Hepatocyte (in vitro differentiated cells): ENCODE data around the gene GORASP1. TPM values are rescaled to one million over a fixed set of nuclear protein-coding genes. Genes with fewer than 3 reads are reported as not detected.

Experiments
- DNase-seq: peaks from one replicate; pipeline ENCODE4 v3.0.0-alpha.2; 2016; ENCODE audit warnings: low spot score
- H2AFZ ChIP-seq: fragments of 200-600 bp; sonication (generic); 2 replicates; pipeline ENCODE4 v1.6.0; 2016; ENCODE audit warnings: antibody characterized with exemption, mild to moderate bottlenecking
- H3K27ac ChIP-seq: fragments of 200-600 bp; sonication (generic); 2 replicates; pipeline ENCODE4 v1.5.1; 2016; ENCODE audit warnings: mild to moderate bottlenecking
- H3K27me3 ChIP-seq: fragments of 200-600 bp; sonication (generic); 2 replicates; pipeline ENCODE4 v1.6.1; 2016
- H3K36me3 ChIP-seq: fragments of 200-600 bp; sonication (generic); replicated peaks from 2 replicates; pipeline ENCODE4 v1.5.1; 2016; ENCODE audit warnings: low read depth; ENCODE audit not compliant: insufficient read depth
- H3K4me1 ChIP-seq: fragments of 200-600 bp; sonication (generic); 2 replicates; pipeline ENCODE4 v1.5.1; 2016; ENCODE audit warnings: mild to moderate bottlenecking, moderate library complexity; ENCODE audit not compliant: insufficient read depth
- H3K4me2 ChIP-seq: fragments of 200-600 bp; sonication (generic); 2 replicates; pipeline ENCODE4 v1.6.0; 2016
- H3K4me3 ChIP-seq: fragments of 200-600 bp; sonication (generic); 2 replicates; pipeline ENCODE4 v1.5.1; 2016; ENCODE audit warnings: mild to moderate bottlenecking
- H3K79me2 ChIP-seq: fragments of 200-600 bp; sonication (generic); 2 replicates; pipeline ENCODE4 v1.6.0; 2017; ENCODE audit warnings: mild to moderate bottlenecking
- H3K9me2 ChIP-seq: fragments of 200-600 bp; sonication (generic); replicated peaks from 2 replicates; pipeline ENCODE4 v1.6.0; 2017; ENCODE audit warnings: mild to moderate bottlenecking; ENCODE audit not compliant: insufficient read depth
- H3K9me3 ChIP-seq: fragments of 200-600 bp; sonication (generic); 2 replicates; pipeline ENCODE4 v1.5.1; 2016; ENCODE audit warnings: low read depth, mild to moderate bottlenecking
- H4K20me1 ChIP-seq: fragments of 200-600 bp; sonication (generic); 2 replicates; pipeline ENCODE4 v1.6.0; 2016; ENCODE audit warnings: mild to moderate bottlenecking; ENCODE audit not compliant: insufficient read depth, poor library complexity, severe bottlenecking
- EZH2 ChIP-seq: fragments of 200-600 bp; sonication (generic); IDR thresholded peaks from 2 replicates; pipeline ENCODE4 v1.6.1; 2016; ENCODE audit warnings: antibody characterized with exemption, mild to moderate bottlenecking, borderline replicate concordance
- EZH2phosphoT487 ChIP-seq: fragments of 200-600 bp; sonication (generic); IDR thresholded peaks from one replicate; pipeline ENCODE4 v1.6.1; 2018; ENCODE audit warnings: antibody characterized with exemption, mild to moderate bottlenecking, low read depth, moderate library complexity; ENCODE audit not compliant: unreplicated experiment, severe bottlenecking
- WGBS: methylation state at CpG from one replicate; pipeline ENCODE4 v1.1.6; 2016; ENCODE audit warnings: low lambda C conversion rate; ENCODE audit errors: missing lambda C conversion rate; 5-methylcytosine and 5-hydroxymethylcytosine counted together
- polyA plus RNA-seq: library from polyadenylated mRNA; unstranded; fragments of >200 nt; fragmentation: Nextera tagmentation; extraction: Ambion mirVana; gene quantifications from 2 replicates; pipeline ENCODE4 v1.2.1, GENCODE V29; 2016
- total RNA-seq: library from RNA; depleted of rRNA; stranded (reverse); fragments of >200 nt; gene quantifications from 2 replicates; pipeline ENCODE4 v1.2.3, GENCODE V29; 2014
- TF ChIP-seq, protein P1 (sequence below): fragments of 200-600 bp; sonication (generic); IDR thresholded peaks from 2 replicates; pipeline ENCODE4 v1.5.1; 2016; ENCODE audit warnings: antibody characterized with exemption, mild to moderate bottlenecking; ENCODE audit not compliant: poor library complexity

Gene GORASP1
- total and polyA plus RNA-seq, 2 experiments from 2014 or later = 48.6 to 49.0 TPM

DNA sequence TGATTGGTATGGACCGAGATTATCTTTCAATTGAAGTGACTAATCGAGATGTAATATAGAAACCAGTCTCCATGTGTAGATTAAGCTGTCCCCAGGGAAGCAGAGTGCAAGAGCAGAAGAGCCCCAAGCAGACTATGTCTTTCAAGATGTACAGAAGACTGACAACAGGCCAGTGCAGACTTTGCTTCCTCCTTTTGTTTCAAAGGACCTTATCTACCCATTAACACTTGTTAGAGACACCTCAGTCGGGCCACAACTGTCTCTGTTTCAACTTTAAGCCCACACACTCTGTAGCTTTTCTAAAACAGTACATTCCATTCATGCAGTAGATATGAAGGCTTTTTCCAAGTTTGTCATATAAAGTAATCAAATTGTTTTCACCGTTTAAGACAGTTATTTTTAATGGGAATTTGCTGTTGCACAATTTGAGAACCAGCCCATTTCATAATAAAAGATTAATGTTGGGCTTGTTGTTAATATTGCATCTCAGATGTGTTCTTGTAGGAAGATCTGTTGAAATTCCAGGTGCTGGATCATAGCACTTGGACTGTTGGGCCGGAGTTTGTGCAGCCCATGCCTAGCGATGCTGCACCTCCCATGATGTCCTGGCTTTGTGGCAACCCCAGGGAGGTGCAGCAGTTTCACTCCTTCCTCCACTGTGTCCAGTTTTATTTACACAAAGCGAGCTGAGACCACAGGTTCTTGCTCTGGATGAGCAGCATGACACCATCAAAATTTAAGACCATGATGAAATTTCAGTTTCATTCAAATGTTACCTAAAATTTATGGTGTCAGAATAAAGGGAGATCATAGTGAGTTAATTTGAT, 12.4 kb downstream of the GORASP1 start:
- Histone ChIP-seq H3K9me2 (no peaks in the 10 kb centered on the region), H3K4me2 (no peak overlapping the region), H2AFZ (no peak overlapping the region), H3K27ac (no peak overlapping the region), H3K4me1 (no peaks in the 10 kb centered on the region), H3K9me3 (no peaks in the 10 kb centered on the region), H3K4me3 (no peak overlapping the region), H4K20me1 (no peaks in the 10 kb centered on the region), H3K27me3 (no peaks in the 10 kb centered on the region), H3K36me3 (no peaks in the 10 kb centered on the region), H3K79me2 (no peaks in the 10 kb centered on the region)
- DNase-seq = no peak
- WGBS = 85% methylated on average over 7 of the region's 7 CpGs
- no peak for TF ChIP-seq EZH2phosphoT487
- TF ChIP-seq, protein P1, sequence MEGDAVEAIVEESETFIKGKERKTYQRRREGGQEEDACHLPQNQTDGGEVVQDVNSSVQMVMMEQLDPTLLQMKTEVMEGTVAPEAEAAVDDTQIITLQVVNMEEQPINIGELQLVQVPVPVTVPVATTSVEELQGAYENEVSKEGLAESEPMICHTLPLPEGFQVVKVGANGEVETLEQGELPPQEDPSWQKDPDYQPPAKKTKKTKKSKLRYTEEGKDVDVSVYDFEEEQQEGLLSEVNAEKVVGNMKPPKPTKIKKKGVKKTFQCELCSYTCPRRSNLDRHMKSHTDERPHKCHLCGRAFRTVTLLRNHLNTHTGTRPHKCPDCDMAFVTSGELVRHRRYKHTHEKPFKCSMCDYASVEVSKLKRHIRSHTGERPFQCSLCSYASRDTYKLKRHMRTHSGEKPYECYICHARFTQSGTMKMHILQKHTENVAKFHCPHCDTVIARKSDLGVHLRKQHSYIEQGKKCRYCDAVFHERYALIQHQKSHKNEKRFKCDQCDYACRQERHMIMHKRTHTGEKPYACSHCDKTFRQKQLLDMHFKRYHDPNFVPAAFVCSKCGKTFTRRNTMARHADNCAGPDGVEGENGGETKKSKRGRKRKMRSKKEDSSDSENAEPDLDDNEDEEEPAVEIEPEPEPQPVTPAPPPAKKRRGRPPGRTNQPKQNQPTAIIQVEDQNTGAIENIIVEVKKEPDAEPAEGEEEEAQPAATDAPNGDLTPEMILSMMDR = no peak
- no peak for TF ChIP-seq EZH2

DNA sequence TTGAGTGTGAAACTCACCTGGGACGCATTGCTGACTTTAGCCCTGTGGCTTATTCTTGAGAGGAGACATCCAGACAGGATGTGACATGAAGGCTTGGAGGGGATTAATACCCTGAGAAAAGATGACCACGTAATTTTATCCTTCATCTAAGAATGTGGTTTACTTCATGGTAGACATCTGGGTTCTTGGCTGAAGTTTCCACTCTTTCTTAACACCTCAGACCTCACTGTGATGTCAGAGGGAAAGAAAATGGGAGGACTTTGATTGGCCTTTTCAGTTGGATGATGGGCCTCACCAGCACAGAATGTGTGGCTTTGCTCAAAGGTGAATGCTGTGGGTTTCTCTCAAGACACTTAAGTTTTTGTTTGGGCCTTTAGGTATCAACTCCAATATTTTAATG, 16.5 kb downstream of the GORASP1 start:
- Histone ChIP-seq H3K27ac (no peak overlapping the region), H4K20me1 (no peaks in the 10 kb centered on the region), H2AFZ (no peak overlapping the region), H3K4me1 (no peaks in the 10 kb centered on the region), H3K9me3 (no peaks in the 10 kb centered on the region), H3K27me3 (no peaks in the 10 kb centered on the region), H3K4me2 (no peak overlapping the region), H3K9me2 (no peaks in the 10 kb centered on the region), H3K36me3 (no peaks in the 10 kb centered on the region), H3K4me3 (no peak overlapping the region), H3K79me2 (no peaks in the 10 kb centered on the region)
- DNase-seq = no peak
- TF ChIP-seq EZH2 = no peak
- no peak for TF ChIP-seq EZH2phosphoT487
- TF ChIP-seq, protein P1 = no peak
- 96% methylated on average over 2 of the region's 2 CpGs for WGBS

DNA sequence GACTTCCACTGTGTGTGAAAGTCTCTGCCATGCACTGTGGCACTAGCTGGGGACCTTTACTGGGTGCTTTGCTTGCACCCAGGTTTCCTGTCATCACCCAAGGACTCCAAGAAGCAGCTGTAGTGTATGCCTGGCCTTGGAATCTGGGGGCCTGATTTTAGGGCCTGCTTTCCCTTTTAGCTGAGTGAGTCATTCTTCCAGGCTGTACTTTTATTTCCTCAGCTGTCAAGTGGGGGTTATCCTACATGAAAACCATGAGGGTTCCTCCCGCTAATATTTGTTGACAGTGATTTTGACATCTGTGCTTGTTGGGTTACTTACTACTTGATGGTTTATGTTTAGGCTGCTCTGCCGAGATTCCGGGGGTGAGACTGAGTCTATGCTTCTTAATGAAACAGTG, 18.5 kb downstream of the GORASP1 start:
- Histone ChIP-seq H3K36me3 (no peaks in the 10 kb centered on the region), H3K9me3 (no peaks in the 10 kb centered on the region), H3K4me2 (no peak overlapping the region), H3K4me3 (no peak overlapping the region), H3K9me2 (no peaks in the 10 kb centered on the region), H3K27me3 (no peaks in the 10 kb centered on the region), H2AFZ (no peak overlapping the region), H3K4me1 (no peaks in the 10 kb centered on the region), H3K27ac (no peak overlapping the region), H3K79me2 (no peaks in the 10 kb centered on the region), H4K20me1 (no peaks in the 10 kb centered on the region)
- WGBS = 86% methylated on average over 3 of the region's 3 CpGs
- DNase-seq = no peak
- no peak for TF ChIP-seq EZH2phosphoT487
- TF ChIP-seq, protein P1 = no peak
- TF ChIP-seq EZH2 = no peak
